ELR (cell line): ENCODE results near the gene RAPGEFL1.
"Not testable (repeated sequence)": the region's sequence is repeated elsewhere in the genome, so short reads cannot be mapped to it uniquely, and the experiment has no call there.

ENCODE experiments used
- DNase-seq: peaks from one replicate; pipeline ENCODE4 v3.0.0-alpha.2; 2015; ENCODE audit warnings: low read depth

RAPGEFL1 gene

DNA sequence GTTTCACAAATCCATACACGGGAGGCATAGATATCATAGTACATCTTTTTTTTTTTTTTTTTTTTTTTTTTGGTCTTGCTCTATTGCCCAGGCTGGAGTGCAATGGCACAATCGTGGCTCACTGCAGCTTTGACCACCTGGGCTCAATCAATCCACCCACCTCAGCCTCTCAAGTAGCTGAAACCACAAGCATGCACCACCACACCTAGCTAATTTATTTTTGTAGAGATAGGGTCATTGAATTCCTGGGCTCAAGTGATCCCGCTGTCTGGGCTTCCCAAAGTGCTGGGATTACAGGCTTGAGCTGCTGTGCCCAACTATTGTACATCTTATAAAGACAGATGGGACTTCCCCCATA, 3.5 kb upstream of the RAPGEFL1 start:
- DNase-seq = no peak

DNA sequence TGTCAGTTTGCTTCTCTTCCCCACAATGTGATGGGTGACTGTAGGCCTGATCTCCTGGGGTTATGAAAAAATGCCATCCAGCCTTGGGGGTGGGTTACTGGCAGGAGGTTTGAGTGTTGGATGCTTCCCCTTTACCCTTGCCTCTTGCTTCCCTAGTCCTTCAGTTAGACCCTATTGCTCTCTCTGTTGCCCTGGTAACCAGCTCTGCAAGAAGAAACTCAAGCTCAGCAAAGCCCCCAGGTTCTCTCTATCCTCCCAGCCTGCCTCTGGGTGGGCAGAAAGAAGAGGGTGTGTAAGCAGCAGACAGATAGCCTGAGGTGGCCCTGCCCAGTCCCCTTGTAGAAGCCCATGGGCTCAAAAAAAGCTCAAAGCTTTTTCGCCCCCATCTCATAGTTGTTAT, 2.8 kb upstream of the RAPGEFL1 start:
- DNase-seq = no peak

DNA sequence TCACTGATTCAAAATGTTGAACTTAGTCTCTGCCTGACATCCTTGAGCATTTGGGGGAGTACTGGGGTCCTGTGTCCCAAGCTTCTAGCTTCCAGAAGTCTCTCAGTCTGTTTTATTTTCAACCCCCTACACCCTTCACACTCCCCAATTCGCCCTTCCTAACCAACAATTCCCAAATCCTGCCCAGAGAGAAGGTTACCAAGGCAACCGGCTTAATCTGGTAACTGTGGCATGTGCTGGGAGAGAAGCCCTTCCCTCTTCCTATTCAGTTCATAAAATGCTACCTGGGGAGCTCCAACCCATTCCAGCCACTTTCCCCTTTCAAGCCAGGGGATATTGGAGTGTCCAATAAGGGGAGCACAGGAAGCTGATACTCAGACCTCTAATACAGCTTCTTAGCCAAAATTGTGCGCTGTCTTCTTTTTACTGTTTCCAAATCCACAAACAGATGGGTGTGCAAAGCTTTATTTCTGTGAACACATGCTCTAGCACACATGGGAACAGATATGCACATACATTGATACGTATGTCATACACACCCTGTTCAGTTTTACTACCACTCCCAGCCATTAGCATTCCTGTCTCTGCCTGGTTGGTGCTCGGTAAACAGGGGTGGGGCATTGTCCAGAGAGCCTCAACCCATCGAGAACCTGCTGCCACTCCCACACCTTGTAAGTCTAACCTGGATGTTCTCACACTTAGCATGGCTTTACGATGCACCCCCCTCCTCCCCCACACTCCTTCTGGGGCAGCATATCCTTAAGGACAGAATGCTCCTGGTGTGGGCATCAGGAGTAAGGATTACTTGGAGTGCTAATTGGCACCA, 1.1 kb upstream of the RAPGEFL1 start:
- no peak for DNase-seq

DNA sequence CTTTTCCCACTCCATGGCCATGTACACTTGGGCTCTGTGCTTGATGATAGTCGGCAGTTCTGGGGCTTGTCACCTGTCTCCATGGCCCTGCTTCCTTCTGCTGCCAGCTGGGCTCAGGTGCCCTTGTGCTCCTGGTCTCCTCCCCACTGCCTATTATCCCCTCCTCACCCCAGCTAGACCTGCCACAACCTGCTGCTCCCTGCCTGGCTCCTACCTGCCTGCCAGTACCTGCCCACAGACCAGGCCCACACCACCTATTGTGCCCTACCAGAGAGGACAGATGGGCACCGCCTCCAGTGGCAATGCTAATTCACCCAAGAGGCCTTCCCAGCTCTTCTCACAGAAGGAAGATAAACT, 538 bp upstream of the RAPGEFL1 start:
- no peak for DNase-seq

DNA sequence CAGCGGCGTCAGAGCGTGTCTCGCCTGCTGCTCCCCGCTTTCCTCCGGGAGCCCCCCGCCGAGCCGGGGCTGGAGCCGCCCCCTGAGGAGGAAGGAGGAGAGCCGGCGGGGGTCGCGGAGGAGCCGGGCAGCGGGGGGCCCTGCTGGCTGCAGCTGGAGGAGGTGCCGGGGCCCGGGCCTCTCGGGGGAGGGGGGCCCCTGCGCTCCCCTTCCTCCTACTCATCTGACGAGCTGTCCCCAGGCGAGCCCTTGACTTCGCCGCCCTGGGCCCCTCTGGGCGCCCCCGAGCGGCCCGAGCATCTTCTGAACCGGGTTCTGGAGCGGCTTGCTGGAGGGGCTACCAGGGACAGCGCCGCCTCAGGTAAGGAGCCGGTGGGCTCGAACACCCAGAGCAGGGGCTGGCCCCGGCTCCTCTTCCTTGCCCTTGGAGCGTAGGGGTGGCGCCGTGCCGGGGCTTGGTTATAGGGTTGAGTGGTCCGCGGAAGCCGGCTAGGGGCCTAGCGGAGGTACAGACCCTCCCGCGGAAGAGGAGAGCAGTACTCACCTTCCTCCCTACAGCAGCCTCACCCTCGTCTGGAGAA, 841 bp downstream of the RAPGEFL1 start:
- DNase-seq = no peak

DNA sequence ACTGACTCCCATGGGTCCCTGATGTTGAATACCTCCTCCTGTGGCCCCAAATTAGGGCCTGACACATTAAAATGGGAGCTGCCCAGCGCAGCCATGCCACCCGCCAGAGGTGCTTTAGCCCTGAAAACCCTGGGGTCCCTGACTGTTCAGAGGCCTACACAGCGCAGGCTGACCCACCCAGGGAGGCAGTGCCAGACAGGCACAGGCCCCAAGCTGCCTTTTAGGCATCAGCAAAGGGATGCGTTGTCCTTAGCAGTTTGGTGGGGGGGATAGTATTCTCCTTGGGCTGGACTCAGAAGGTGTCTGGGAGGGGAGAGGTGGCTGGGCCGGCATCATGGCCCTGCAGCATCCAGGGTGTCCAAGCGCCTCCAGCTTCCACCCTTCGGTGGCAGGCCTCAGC, 1.4 kb downstream of the RAPGEFL1 start:
- no peak for DNase-seq

DNA sequence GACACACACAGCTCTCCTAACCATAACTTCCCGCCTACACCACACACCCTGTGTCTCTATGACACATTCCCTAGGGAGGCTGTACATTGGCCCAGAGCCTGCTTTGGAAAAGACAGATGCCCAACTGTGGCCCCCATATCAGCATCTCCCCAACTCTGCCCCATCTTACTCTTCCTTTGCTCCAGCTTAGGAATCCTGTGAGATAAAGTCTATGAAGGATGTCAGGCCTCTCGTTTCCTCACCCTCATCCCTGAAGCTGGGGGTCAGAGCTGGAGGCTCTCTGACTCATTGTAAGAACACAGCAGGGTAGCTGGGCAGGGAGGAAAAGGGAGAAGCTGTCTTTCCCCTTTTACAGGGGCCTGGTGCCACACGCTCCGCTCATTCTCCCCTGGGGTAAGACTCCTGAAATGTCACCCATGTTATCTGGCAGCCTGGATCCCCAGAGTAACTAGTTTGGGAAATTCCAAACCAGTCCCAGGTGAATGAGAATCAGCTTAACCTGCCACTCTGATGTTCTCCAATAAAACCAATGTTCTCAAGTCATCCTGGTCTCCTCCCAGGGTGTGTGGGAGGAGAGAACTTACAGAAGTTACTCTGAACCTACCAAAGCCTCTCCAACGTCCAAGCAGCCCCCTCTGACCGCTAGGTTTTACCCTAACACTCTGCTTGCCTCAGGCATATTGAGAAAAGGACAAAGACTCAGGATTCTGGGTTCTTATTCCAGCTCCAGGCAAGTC, 2.8 kb downstream of the RAPGEFL1 start:
- peak; percentile 85 for DNase-seq

DNA sequence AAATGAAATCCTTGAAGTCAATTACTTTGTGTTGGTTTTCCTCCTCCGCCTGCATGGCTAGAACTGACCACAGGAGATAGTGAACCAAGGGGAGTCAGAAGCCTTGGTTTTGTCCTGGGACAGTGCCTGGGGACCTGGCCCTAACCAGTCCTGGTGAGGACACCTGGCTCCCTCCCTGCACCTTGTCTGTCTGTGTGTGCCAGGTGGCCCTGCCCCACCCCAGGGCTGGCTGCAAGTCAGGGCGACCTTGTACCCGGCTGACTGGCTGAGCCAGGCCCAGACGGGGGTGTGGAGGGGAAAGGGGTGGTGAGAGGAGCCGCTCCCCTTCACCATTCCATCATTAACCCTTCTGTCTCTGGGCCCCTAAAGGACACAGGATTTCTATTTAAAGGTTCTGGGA, 3.4 kb downstream of the RAPGEFL1 start:
- no peak for DNase-seq

DNA sequence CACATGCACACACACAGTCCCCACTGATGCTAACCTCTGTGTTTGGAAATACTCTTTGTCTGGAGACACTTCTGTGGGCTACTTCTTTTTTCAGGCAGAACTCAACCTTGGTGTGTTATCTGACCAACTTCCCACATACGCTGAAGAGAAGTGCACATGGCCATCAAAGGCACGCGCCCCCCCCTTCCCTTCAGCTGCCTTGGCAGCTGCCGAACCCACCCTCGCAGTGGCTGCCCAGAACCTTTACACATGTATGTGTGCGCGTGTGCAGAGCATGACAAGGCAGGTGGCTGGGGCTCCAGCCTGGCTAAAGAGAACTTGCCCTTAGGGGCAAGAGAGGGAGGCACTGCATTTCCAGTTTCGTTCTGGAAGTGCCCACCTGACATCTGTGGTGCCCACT, 3.9 kb downstream of the RAPGEFL1 start:
- no peak for DNase-seq

DNA sequence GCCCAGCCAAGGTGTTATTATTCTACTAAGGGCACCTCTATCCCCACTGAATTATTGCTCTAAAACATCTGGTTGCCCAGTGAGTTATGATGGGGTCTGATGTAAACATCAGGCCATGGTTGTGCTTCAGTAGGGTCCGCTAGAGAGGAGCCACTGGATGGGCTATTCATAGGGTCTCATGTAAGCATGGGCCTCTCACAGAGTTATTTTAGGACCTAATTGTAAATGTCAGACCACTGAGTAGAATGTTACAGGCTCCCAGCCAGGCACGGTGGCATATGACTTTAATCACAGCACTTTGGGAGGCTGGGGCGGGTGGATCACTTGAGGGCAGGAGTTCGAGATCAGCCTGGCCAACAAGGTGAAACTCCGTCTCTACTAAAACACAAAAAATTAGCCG, 5.3 kb downstream of the RAPGEFL1 start:
- no peak for DNase-seq

DNA sequence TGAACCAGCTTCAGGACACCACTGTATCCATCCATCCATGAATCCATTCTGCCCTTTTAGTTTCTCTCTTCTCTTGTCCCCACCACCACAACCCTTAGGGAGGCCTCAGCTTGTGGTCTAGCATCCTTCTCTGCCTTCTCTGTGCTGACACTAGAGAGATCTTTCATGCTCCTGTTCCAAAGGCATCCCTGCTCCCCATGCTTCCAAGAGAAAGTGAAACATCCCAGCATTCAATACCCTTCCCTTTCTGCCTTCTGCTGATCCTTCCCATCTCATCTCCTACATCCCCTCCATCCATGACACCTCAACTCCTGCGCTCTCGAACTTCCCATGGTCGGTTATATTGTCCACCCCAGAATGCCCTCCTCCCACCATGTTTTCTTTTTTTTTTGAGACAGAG, 10.0 kb downstream of the RAPGEFL1 start:
- DNase-seq = no peak

DNA sequence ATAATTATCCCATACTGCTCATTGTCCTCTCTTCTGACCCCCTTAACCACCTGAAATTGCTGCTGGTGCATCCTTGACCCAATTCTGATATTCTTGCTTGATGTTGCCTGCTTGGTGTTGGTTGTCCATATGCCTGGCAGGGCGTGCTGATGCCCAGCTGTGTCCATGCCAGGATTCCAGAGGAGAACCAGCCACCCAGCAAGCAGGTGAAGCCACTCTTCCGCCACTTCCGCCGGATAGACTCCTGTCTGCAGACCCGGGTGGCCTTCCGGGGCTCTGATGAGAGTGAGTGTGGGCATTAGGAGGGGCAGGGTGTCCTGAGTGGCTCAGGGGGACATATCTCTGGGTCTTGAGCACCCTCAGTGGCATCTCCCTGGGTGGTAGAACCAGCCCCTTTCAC, 11.4 kb downstream of the RAPGEFL1 start:
- DNase-seq = no peak

DNA sequence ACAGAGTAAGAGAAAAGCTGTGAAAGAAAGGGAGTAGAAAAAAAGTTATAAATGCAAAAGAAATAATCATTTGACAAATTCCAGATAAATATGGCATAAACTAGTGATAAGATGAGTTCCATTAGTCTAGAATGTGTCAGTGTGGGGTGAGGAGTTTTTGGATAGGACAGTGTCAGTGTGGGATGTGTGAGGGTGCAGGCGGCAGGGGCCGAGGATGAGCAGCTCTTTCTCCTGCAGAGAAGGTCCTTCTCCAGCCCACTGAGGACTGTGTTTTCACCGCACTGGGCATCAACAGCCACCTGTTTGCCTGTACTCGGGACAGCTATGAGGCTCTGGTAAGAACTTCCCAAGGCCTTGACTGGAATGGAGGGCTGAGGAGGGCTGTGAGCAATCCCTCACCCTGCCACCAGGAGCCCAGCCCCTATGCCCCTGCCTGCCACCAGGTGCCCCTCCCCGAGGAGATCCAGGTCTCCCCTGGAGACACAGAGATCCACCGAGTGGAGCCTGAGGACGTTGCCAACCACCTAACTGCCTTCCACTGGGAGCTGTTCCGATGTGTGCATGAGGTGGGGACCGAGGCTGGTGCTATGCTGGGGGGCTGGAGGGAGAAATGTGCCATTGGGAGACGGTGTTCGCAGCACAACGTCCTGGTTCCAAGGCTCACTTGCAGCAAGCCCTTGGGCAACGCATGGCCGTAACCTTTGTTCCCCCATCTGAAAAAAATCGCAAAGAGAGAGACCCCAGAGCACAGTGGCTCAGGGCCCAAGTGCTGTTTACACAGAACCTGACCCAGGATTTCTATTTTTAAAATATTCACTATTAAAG, 13.1 kb downstream of the RAPGEFL1 start:
- peak; percentile 63 for DNase-seq

DNA sequence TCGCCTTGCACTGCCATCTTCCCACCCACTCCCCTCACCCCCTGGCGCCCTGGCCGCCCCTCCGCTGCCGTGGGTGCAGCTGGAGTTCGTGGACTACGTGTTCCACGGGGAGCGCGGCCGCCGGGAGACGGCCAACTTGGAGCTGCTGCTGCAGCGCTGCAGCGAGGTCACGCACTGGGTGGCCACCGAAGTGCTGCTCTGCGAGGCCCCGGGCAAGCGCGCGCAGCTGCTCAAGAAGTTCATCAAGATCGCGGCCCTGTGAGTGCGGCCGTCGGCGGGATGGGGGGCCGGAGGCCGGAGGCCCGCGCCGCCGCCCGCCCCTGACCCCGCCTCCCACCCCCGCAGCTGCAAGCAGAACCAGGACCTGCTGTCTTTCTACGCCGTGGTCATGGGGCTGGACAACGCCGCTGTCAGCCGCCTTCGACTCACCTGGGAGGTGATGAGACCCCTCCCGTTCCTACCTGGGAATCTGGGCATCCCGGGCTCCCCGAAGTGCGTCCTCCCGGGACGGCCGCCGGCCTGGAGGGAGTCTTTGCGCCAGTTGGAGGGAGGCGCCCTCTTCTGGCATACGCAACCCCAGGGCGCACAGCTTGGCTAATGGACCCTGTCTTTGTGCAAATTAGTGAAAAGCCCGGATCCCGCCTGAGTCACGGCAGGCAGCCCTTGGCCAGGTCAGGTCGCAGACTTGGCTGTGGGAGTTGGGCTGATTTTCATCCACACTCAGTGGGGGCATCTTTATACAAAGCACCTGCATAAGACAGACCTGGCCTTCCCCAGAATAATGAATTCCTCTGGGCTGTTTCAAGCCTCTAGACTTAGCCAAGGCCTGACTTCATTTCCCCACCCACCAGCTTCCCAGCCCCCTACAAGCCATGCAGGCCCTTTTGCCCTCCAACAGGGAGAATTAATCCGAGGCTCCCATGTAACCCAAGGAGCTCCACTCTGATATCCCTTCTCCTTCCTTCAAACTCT, 14.3 kb downstream of the RAPGEFL1 start:
- DNase-seq = peak; percentile 90

DNA sequence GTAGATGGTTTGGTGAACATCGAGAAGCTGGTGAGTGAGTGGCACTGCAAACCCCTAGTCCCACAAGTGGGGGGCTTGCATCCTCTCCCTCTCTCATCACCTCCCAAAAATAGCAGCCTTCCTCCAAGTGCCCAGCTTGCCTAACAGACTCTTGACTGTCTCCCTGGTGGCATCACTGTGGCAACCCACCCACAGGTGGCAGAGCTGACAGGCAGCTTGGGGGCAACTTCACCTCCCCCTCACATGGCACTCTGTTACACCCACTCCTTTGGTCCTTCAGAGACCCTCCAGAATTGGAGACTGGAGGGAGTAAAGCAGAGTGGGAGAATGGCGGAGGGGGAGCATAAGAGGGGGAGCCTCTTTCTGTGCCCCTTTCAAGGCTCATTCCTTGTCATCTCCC, 15.7 kb downstream of the RAPGEFL1 start:
- DNase-seq = no peak

DNA sequence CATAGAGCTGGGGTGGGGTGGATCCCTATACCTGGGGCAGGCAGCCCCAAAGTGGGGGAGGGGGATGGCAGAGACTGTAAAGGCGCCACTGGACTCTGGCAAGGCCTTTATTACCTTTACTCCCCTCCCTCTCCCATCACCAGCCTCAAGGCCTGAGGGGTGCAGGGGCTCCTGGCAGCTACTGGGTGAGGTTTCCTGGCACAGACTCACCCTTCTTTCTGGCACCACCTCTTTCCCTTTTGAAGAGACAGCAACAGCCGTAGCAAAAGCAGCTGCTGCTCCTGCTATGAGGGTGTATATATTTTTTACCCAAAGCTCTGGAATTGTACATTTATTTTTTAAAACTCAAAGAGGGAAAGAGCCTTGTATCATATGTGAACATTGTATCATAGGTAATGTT, 17.6 kb downstream of the RAPGEFL1 start:
- no peak for DNase-seq

DNA sequence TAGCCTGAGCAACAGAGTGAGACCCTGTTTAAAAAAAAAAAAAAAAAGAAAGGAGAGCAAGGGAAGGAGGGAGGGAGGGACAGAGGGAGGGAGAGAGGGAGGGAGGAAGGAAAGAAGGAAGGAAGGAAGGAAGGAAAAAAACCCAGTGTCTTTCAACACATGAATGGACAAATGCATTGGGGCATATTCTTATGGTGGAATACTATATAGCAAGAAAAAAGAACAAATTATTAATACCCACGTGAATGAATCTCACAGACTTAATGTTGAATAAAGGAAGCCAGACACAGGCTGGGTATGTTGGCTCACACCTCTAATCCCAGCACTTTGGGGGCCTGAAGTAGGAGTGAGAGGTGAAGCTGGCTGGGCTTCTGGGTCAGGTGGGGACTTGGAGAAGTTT, 20.3 kb downstream of the RAPGEFL1 start:
- no peak for DNase-seq

DNA sequence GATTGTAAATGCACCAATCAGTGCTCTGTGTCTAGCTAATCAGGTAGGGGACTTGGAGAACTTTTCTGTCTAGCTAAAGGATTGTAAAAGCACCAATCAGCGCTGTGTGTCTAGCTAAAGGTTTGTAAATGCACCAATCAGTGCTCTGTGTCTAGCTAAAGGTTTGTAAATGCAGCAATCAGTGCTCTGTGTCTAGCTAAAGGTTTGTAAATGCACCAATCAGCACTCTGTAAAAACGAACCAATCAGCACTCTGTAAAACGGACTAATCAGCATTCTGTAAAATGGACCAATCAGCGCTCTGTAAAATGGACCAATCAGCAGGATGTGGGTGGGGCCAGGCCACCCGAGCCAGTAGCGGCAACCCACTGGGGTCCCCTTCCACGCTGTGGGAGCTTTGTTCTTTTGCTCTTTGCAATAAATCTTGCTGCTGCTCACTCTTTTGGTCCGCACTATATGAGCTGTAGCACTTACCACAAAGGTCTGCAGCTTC, 20.7 kb downstream of the RAPGEFL1 start:
- DNase-seq = not testable (repeated sequence)

DNA sequence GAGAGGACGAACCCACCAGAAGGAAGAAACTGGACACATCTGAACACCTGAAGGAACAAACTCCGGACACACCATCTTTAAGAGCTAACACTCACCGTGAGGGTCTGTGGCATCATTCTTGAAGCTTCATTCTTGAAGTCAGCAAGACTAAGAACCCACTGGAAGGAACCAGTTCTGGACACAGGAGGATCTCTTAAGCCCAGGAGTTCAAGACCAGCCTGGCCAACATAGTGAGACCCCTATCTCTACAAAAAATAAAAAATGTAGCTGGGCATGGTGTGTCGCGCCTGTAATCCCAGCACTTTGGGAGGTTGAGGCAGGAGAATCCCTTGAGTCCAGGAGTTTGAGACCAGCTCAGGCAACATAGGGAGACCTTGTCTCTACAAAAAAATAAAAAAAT, 21.3 kb downstream of the RAPGEFL1 start:
- DNase-seq = no peak

DNA sequence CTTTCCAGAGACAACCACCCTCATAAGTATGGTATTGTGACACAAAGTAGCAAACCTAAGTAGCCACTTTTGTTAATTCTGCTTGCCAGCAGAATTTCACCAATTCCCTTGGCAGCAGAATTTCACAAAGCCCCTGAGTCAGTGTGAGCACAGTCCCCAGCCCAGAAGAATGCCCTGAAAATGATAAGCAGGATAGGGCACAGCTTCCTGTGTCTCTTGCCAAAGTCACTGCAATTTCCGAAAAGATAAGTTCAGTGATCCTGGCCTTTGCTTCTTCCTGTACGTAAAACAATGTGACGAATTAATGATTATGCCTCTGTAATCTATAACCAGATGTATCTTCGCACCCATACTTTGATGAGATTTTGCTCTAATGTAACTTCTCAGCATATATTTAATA, 25.9 kb downstream of the RAPGEFL1 start:
- DNase-seq = no peak

DNA sequence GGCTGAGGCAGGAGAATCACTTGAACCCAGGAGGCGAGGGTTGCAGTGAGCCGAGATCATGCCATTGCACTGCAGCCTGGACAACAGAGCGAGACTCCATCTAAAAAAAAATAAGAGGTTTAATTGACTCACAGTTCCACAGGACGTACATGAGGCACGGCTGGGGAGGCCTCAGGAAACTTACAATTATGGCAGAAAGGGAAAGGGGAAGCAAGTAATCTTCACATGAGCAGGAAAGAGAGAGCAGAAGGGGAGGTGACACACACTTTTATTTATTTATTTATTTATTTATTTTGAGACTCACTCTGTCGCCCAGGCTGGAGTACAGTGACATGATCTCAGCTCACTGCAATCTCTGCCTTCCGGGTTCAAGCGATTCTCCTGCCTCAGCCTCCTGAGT, 28.9 kb downstream of the RAPGEFL1 start:
- DNase-seq = not testable (repeated sequence)
